ENCODE results near the gene EIF4EBP2.

EIF4EBP2 gene

GRCh38 chr10:70404036-70404786, at the start of gene EIF4EBP2:
Gene EIF4EBP2, plus strand, starts transcription at chr10:70404145. Its CDS starts 257 bp downstream, at chr10:70404402.
- TF ChIP-seq CTCF (IDR thresholded peaks at IDR 0.05; ENCODE audit: extremely low read depth, missing control alignments) = no peak
- peak; percentile 97 for DNase-seq (ENCODE audit: low spot score)

- no peak for TF ChIP-seq CTCF (IDR thresholded peaks at IDR 0.05; ENCODE audit: extremely low read depth, missing control alignments)
- DNase-seq (ENCODE audit: low spot score) = no peak
Measured at GRCh38 chr10:70354556-70354955, 49.4 kb upstream of the EIF4EBP2 start.

DNA sequence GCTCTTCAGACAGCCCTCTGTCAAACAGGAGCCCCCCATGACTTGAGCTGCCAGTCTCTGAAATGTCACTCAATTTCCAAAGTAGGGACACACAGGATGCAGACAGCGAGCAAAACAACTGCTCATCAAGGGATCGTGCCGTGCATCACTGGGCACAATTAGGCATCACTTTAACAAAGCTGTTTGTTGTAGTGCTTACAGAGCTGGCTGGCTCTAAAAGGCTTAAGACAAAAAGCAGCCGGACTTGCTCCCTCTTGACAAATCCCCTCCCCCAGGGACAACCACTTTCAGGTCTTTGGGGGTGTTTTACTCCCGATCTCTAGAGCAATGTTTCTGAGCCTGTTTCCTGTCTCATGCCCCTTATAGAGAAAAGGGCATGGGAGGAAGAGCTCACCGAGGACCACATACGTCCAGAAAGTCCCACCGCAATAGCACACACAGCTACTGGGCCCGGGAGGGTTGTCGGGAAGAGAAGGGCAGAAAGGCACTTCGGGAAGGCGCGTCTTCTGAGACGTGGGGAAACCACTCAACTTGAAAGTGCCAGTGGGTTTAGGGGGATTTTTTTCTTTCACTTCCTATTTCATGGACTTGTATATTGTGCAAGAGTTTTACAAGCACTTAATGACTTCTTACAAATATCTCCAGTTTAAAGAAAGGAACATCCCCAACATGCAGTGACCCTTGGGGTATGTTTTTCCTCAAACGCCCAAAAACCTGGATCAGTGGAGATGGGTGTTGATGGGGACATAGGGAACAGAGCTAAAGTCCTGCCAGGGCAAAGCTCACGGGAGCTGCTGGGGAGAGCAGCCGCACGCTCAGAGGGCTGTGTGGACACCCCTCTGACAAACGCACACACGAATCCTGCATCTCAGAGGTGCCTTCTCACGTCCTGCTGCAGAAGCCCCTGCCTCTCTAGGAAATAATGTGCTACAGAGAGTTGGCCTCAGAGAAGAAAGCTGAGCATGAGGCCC, 48.6 kb upstream of the EIF4EBP2 start:
- no peak for TF ChIP-seq CTCF (IDR thresholded peaks at IDR 0.05; ENCODE audit: extremely low read depth, missing control alignments)
- DNase-seq (ENCODE audit: low spot score) = peak; percentile 63

- DNase-seq (ENCODE audit: low spot score) = no peak
- TF ChIP-seq CTCF (IDR thresholded peaks at IDR 0.05; ENCODE audit: extremely low read depth, missing control alignments) = no peak
Measured at GRCh38 chr10:70357565-70357964, 46.4 kb upstream of the EIF4EBP2 start.

DNA sequence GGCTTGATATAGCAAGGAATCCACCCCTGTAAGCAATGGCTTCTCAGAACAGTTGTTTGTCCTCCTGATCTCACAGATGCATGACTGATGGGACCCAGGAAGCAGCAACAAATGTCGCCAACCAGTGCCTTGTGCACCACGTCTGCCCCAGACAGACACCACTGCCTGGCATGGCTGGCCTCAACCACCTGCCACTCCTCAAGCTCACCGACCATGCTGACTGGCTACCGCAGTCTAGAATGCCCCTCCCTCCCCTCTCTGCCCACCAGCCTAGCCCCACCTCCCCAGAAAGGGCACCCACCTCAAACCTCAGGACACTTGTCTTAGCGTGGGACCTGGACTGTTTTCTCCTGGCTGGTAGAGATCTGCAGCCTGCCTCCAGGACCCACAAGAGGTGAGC, 45.5 kb upstream of the EIF4EBP2 start:
- DNase-seq (ENCODE audit: low spot score) = no peak
- no peak for TF ChIP-seq CTCF (IDR thresholded peaks at IDR 0.05; ENCODE audit: extremely low read depth, missing control alignments)

DNA sequence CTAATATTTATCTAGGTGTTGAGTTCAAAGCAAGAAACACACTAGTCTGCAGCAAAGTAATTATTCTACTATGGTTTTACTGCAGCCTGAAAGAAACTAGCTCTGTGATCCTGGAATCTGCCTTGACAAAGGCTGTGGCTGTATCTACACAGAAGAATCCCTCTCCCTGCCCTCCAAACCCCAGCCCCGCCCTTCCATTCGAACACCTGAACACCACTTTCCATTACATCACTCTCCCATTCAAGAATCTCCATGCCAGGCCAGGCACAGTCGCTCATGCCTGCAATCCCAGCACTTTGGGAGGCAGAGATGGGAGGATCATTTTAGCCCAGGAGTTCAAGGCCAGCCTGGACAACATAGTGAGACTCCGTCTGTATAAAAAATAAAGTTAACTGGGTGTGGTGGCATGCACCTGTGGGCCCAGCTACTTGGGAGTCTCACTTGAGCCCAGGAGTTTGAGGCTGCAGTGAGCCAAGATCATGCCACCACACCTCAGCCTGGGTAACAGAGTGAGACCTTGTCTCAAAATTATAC, 44.9 kb upstream of the EIF4EBP2 start:
- DNase-seq (ENCODE audit: low spot score) = no peak
- TF ChIP-seq CTCF (IDR thresholded peaks at IDR 0.05; ENCODE audit: extremely low read depth, missing control alignments) = no peak

GRCh38 chr10:70360215-70360614, 43.7 kb upstream of the EIF4EBP2 start:
- no peak for TF ChIP-seq CTCF (IDR thresholded peaks at IDR 0.05; ENCODE audit: extremely low read depth, missing control alignments)
- DNase-seq (ENCODE audit: low spot score) = no peak
